Liver (tissue), 9 donors: ENCODE data around the gene ITGA7. TPM values are rescaled to one million over a fixed set of nuclear protein-coding genes. Genes with fewer than 3 reads are reported as not detected.

Experiments
- DNase-seq: peaks from one replicate; pipeline ENCODE4 v3.0.0-alpha.2; 2017; ENCODE audit warnings: low spot score
- H3K27ac ChIP-seq, 2 donors: one replicate each; pipeline ENCODE4 v1.7.0; 2013; ENCODE audit warnings: inconsistent platforms in 2 of 2, low read length in 2 of 2, control low read depth in 1 of 2, low read depth in 1 of 2, mild to moderate bottlenecking in 1 of 2
- H3K27me3 ChIP-seq, 4 donors: one replicate each; pipeline versions ENCODE4 v1.6.1 to v1.7.0; 2013; ENCODE audit warnings: low read length in 3 of 4, inconsistent platforms in 1 of 4, mild to moderate bottlenecking in 1 of 4, moderate library complexity in 1 of 4; ENCODE audit not compliant: control insufficient read depth in 4 of 4, insufficient read depth in 4 of 4
- H3K36me3 ChIP-seq, 4 donors: one replicate each; pipeline versions ENCODE4 v1.6.1 to v1.7.0; 2013; ENCODE audit warnings: low read length in 3 of 4, mild to moderate bottlenecking in 3 of 4, low read depth in 1 of 4, moderate library complexity in 1 of 4; ENCODE audit not compliant: control insufficient read depth in 4 of 4, insufficient read depth in 3 of 4
- H3K4me1 ChIP-seq, 4 donors: one replicate each; pipeline versions ENCODE4 v1.6.1 to v1.7.0; 2013; ENCODE audit warnings: low read length in 3 of 4, mild to moderate bottlenecking in 3 of 4, moderate library complexity in 1 of 4; ENCODE audit not compliant: control insufficient read depth in 4 of 4, insufficient read depth in 4 of 4
- H3K4me3 ChIP-seq, 3 donors: one replicate each; pipeline versions ENCODE4 v1.6.1 to v1.7.0; 2013; ENCODE audit warnings: low read length in 3 of 3, control low read depth in 1 of 3, low read depth in 1 of 3, mild to moderate bottlenecking in 1 of 3
- H3K9ac ChIP-seq, 2 donors: one replicate each; pipeline ENCODE4 v1.7.0; 2013; ENCODE audit warnings: low read length in 2 of 2, mild to moderate bottlenecking in 2 of 2, moderate library complexity in 2 of 2, control low read depth in 1 of 2, low read depth in 1 of 2
- H3K9me3 ChIP-seq, 4 donors: one replicate each; pipeline versions ENCODE4 v1.6.1 to v1.7.0; 2013; ENCODE audit warnings: low read length in 3 of 4; ENCODE audit not compliant: control insufficient read depth in 4 of 4
- FOXA1 ChIP-seq: IDR thresholded peaks from 2 replicates; pipeline ENCODE4 v1.6.1; 2016; ENCODE audit warnings: antibody characterized with exemption
- GABPA ChIP-seq, 2 donors: IDR thresholded peaks in 1 of 2; conservative IDR thresholded peaks in 1 of 2; 2 replicates each; pipeline ENCODE4 v1.6.1; 2016; ENCODE audit warnings: antibody characterized with exemption in 2 of 2, mild to moderate bottlenecking in 1 of 2, moderate library complexity in 1 of 2
- HNF4A ChIP-seq, 2 donors: conservative IDR thresholded peaks; 2 replicates each; pipeline ENCODE4 v1.6.1; 2016; ENCODE audit warnings: antibody characterized with exemption in 2 of 2, mild to moderate bottlenecking in 2 of 2
- HNF4G ChIP-seq: IDR thresholded peaks from 2 replicates; pipeline ENCODE4 v1.6.1; 2016; ENCODE audit warnings: antibody characterized with exemption
- JUND ChIP-seq, 2 donors: IDR thresholded peaks; 2 replicates each; pipeline ENCODE4 v1.6.1; 2016; ENCODE audit warnings: antibody characterized with exemption in 2 of 2
- NR2F2 ChIP-seq: IDR thresholded peaks from 2 replicates; pipeline ENCODE4 v1.6.1; 2016; ENCODE audit warnings: antibody characterized with exemption
- RAD21 ChIP-seq, 2 donors: IDR thresholded peaks; 2 replicates each; pipeline ENCODE4 v1.6.1; 2016; ENCODE audit warnings: antibody characterized with exemption in 2 of 2, mild to moderate bottlenecking in 2 of 2
- REST ChIP-seq: IDR thresholded peaks from 2 replicates; pipeline ENCODE4 v1.6.1; 2016; ENCODE audit warnings: antibody characterized with exemption, mild to moderate bottlenecking
- RXRA ChIP-seq, 2 donors: IDR thresholded peaks; 2 replicates each; pipeline ENCODE4 v1.6.1; 2017 to 2018; ENCODE audit warnings: antibody characterized with exemption in 2 of 2, mild to moderate bottlenecking in 1 of 2
- SP1 ChIP-seq: IDR thresholded peaks from 2 replicates; pipeline ENCODE4 v1.6.1; 2018; ENCODE audit warnings: antibody characterized with exemption, mild to moderate bottlenecking
- TAF1 ChIP-seq: conservative IDR thresholded peaks from 2 replicates; pipeline ENCODE4 v1.6.1; 2016; ENCODE audit warnings: antibody characterized with exemption, mild to moderate bottlenecking
- WGBS: extraction: QIAGEN DNeasy Blood & Tissue Kit; methylation state at CpG from one replicate; pipeline ENCODE4 v1.1.7; 2013; 5-methylcytosine and 5-hydroxymethylcytosine counted together
- polyA plus RNA-seq, 2 donors: library from polyadenylated mRNA; stranded (reverse) in 1 of 2; unstranded in 1 of 2; fragments of 200-250 nt in 1 of 2; fragments of >200 nt in 1 of 2; fragmentation: Nextera tagmentation in 1 of 2; extraction: Ambion mirVana in 1 of 2; gene quantifications; one replicate each; pipeline versions ENCODE4 v1.2.1 to v1.2.3, GENCODE V29; 2013 to 2015
- total RNA-seq, 2 donors: library from RNA; depleted of rRNA; stranded (reverse); fragments of >200 nt; gene quantifications; one replicate each; pipeline ENCODE4 v1.2.3, GENCODE V29; 2014
- TF ChIP-seq, protein P1 (sequence below): IDR thresholded peaks from 2 replicates; pipeline ENCODE4 v1.6.1; 2016; ENCODE audit warnings: antibody characterized with exemption
- TF ChIP-seq, protein P2 (sequence below): fragments of 150-350 bp; IDR thresholded peaks from 2 replicates; pipeline ENCODE4 v1.5.1; 2017; ENCODE audit warnings: improper control_type of control experiment, low read depth, low read length; ENCODE audit not compliant: missing input control
- TF ChIP-seq, protein P3 (sequence below): IDR thresholded peaks from 2 replicates; pipeline ENCODE4 v1.6.1; 2016; ENCODE audit warnings: antibody characterized with exemption
- TF ChIP-seq, protein P4 (sequence below): IDR thresholded peaks from 2 replicates; pipeline ENCODE4 v1.6.1; 2016; ENCODE audit warnings: antibody characterized with exemption
- donor health status: healthy.
- donor health status: healthy.
- donor health status: healthy.
- donor health status: healthy.
- donor health status: healthy.

ITGA7 gene
- total and polyA plus RNA-seq, 4 donors = 0.98 to 4.9 (median 3.3) TPM

DNA sequence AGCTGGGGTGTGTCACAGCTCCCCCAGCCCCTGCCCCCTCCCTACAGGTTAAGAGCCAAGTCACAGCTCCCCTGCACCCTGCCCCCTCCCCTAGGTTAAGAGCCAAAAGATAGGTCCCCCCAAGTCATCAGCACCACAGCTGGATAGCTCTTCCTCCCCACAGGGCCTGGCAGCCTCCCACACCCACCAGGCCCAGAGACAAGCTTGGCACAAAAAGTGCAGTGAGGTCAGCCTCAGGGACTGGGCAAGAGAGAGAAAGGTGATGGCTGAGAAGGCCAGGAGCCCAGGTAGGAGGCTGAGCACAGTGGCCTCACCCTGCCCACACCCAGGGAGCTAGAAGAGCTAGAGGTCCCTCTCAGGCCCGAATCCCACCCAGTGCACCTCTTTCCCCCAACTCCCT is 8.7 kb downstream of the ITGA7 start:
- Histone ChIP-seq H3K4me1 (no peaks in the 10 kb centered on the region), H3K4me3 (no peak overlapping the region), H3K9ac (no peak overlapping the region), H3K9me3 (no peaks in the 10 kb centered on the region), H3K36me3 (no peaks in the 10 kb centered on the region), H3K27ac (no peak overlapping the region), H3K27me3 (no peaks in the 10 kb centered on the region)
- DNase-seq = no peak
- TF ChIP-seq, protein P1, sequence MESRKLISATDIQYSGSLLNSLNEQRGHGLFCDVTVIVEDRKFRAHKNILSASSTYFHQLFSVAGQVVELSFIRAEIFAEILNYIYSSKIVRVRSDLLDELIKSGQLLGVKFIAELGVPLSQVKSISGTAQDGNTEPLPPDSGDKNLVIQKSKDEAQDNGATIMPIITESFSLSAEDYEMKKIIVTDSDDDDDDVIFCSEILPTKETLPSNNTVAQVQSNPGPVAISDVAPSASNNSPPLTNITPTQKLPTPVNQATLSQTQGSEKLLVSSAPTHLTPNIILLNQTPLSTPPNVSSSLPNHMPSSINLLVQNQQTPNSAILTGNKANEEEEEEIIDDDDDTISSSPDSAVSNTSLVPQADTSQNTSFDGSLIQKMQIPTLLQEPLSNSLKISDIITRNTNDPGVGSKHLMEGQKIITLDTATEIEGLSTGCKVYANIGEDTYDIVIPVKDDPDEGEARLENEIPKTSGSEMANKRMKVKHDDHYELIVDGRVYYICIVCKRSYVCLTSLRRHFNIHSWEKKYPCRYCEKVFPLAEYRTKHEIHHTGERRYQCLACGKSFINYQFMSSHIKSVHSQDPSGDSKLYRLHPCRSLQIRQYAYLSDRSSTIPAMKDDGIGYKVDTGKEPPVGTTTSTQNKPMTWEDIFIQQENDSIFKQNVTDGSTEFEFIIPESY = no peak
- TF ChIP-seq SP1 (no peak), JUND (IDR thresholded peaks at IDR 0.05) (no peak), RAD21 (IDR thresholded peaks at IDR 0.05) (no peak), HNF4A (conservative IDR thresholded peaks at IDR 0.05) (no peak), HNF4G (no peak), RXRA (IDR thresholded peaks at IDR 0.05) (no peak), REST (no peak), GABPA (IDR thresholded peaks at IDR 0.05 in 1 of 2, conservative IDR thresholded peaks at IDR 0.05 in 1 of 2) (no peak), FOXA1 (no peak)
- TF ChIP-seq, protein P2, sequence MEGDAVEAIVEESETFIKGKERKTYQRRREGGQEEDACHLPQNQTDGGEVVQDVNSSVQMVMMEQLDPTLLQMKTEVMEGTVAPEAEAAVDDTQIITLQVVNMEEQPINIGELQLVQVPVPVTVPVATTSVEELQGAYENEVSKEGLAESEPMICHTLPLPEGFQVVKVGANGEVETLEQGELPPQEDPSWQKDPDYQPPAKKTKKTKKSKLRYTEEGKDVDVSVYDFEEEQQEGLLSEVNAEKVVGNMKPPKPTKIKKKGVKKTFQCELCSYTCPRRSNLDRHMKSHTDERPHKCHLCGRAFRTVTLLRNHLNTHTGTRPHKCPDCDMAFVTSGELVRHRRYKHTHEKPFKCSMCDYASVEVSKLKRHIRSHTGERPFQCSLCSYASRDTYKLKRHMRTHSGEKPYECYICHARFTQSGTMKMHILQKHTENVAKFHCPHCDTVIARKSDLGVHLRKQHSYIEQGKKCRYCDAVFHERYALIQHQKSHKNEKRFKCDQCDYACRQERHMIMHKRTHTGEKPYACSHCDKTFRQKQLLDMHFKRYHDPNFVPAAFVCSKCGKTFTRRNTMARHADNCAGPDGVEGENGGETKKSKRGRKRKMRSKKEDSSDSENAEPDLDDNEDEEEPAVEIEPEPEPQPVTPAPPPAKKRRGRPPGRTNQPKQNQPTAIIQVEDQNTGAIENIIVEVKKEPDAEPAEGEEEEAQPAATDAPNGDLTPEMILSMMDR = no peak
- TF ChIP-seq, protein P3, sequence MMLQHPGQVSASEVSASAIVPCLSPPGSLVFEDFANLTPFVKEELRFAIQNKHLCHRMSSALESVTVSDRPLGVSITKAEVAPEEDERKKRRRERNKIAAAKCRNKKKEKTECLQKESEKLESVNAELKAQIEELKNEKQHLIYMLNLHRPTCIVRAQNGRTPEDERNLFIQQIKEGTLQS = no peak
- TF ChIP-seq, protein P4, sequence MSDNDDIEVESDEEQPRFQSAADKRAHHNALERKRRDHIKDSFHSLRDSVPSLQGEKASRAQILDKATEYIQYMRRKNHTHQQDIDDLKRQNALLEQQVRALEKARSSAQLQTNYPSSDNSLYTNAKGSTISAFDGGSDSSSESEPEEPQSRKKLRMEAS = no peak
- WGBS = 96% methylated on average over 1 of the region's 1 CpG

GRCh38 chr12:55698241-55698955 is 9.3 kb downstream of the ITGA7 start:
- no peaks in the 10 kb centered on the region for H3K27me3 ChIP-seq
- no peak overlapping the region for H3K9ac ChIP-seq
- H3K4me1 ChIP-seq = no peaks in the 10 kb centered on the region
- no peak for TF ChIP-seq HNF4A (conservative IDR thresholded peaks at IDR 0.05)
- TF ChIP-seq JUND (IDR thresholded peaks at IDR 0.05) = no peak
- no peak for TF ChIP-seq TAF1
- no peak for TF ChIP-seq NR2F2
- TF ChIP-seq GABPA (IDR thresholded peaks at IDR 0.05 in 1 of 2, conservative IDR thresholded peaks at IDR 0.05 in 1 of 2) = no peak
- TF ChIP-seq SP1 = no peak
- no peak for TF ChIP-seq RXRA (IDR thresholded peaks at IDR 0.05)
- TF ChIP-seq HNF4G = no peak
- TF ChIP-seq, protein P4 = no peak
- H3K4me3 ChIP-seq = no peak overlapping the region
- H3K9me3 ChIP-seq = no peaks in the 10 kb centered on the region
- WGBS = 95% methylated on average over 16 of the region's 16 CpGs
- no peak for DNase-seq
- H3K27ac ChIP-seq = no peak overlapping the region
- H3K36me3 ChIP-seq = no peaks in the 10 kb centered on the region
